Urinary bladder (tissue), 4 donors: Measurements from ENCODE around the gene NEB. TPM values are rescaled to one million over a fixed set of nuclear protein-coding genes. Genes with fewer than 3 reads are reported as not detected.
"Not testable (repeated sequence)": the region's sequence is repeated elsewhere in the genome, so short reads cannot be mapped to it uniquely, and the experiment has no call there.

ENCODE experiments used
- DNase-seq: peaks from one replicate; pipeline ENCODE4 v3.0.0-alpha.2; 2015; ENCODE audit errors: extremely low spot score
- H3K27ac ChIP-seq: one replicate; pipeline ENCODE4 v1.5.1; 2013; ENCODE audit warnings: low read depth, mild to moderate bottlenecking, moderate library complexity
- H3K36me3 ChIP-seq: one replicate; pipeline ENCODE4 v1.6.1; 2013; ENCODE audit warnings: mild to moderate bottlenecking, moderate library complexity; ENCODE audit not compliant: insufficient read depth
- H3K4me1 ChIP-seq: one replicate; pipeline ENCODE4 v1.6.1; 2013; ENCODE audit warnings: mild to moderate bottlenecking, moderate library complexity; ENCODE audit not compliant: insufficient read depth
- H3K4me3 ChIP-seq: one replicate; pipeline ENCODE4 v1.5.1; 2013; ENCODE audit warnings: low read depth, low read length
- WGBS: extraction: QIAGEN DNeasy Blood & Tissue Kit; methylation state at CpG from one replicate; pipeline ENCODE4 v1.1.7; 2013; 5-methylcytosine and 5-hydroxymethylcytosine counted together
- polyA plus RNA-seq: library from polyadenylated mRNA; stranded (reverse); fragments of 200-250 nt; gene quantifications from one replicate; pipeline ENCODE4 v1.2.3, GENCODE V29; 2013
- total RNA-seq: library from RNA; depleted of rRNA; stranded (reverse); fragments of >200 nt; gene quantifications from one replicate; pipeline ENCODE4 v1.2.3, GENCODE V29; 2014
- donor health status: healthy with polysubstance abuse.
- donor health status: healthy.

Gene NEB
- total and polyA plus RNA-seq, 2 donors = 0.29 to 79.5 TPM

GRCh38 chr2:151619337-151619989 lies 114.8 kb downstream of the NEB start:
- no peak for DNase-seq
- no peaks in the 10 kb centered on the region for H3K36me3 ChIP-seq
- 71% methylated on average over 13 of the region's 13 CpGs for WGBS

GRCh38 chr2:151616760-151617339 lies 117.4 kb downstream of the NEB start:
- WGBS = 90% methylated on average over 2 of the region's 2 CpGs
- Histone ChIP-seq H3K4me3 (no peak overlapping the region), H3K36me3 (no peaks in the 10 kb centered on the region), H3K4me1 (no peaks in the 10 kb centered on the region), H3K27ac (no peak overlapping the region)
- no peak for DNase-seq

More at GRCh38 chr2:151619337-151619989, 114.8 kb downstream of the NEB start:
- Histone ChIP-seq H3K4me3 (no peak overlapping the region), H3K27ac (no peak overlapping the region), H3K4me1 (no peaks in the 10 kb centered on the region)

GRCh38 chr2:151614606-151615306 lies 119.5 kb downstream of the NEB start:
- no peak overlapping the region for H3K4me3 ChIP-seq
- WGBS = 86% methylated on average over 3 of the region's 3 CpGs
- H3K36me3 ChIP-seq = no peaks in the 10 kb centered on the region
- H3K27ac ChIP-seq = no peak overlapping the region
- H3K4me1 ChIP-seq = no peaks in the 10 kb centered on the region
- no peak for DNase-seq

- Histone ChIP-seq H3K4me1 (no peaks in the 10 kb centered on the region), H3K4me3 (no peak overlapping the region), H3K27ac (no peak overlapping the region), H3K36me3 (no peaks in the 10 kb centered on the region)
- no peak for DNase-seq
- WGBS = 95% methylated on average over 5 of the region's 5 CpGs
These were observed 120.1 kb downstream of the NEB start for GRCh38 chr2:151614159-151614558.

- WGBS = 72% methylated on average over 1 of the region's 1 CpG
- no peak for DNase-seq
- Histone ChIP-seq H3K4me3 (no peak overlapping the region), H3K36me3 (no peaks in the 10 kb centered on the region), H3K27ac (no peak overlapping the region), H3K4me1 (no peaks in the 10 kb centered on the region)
These were observed 122.9 kb downstream of the NEB start for GRCh38 chr2:151611351-151611750.

GRCh38 chr2:151610310-151610709 lies 124.0 kb downstream of the NEB start:
- no peak for DNase-seq
- H3K4me1 ChIP-seq = no peaks in the 10 kb centered on the region
- no peak overlapping the region for H3K27ac ChIP-seq
- WGBS = 90% methylated on average over 4 of the region's 4 CpGs
- H3K36me3 ChIP-seq = no peaks in the 10 kb centered on the region
- no peak overlapping the region for H3K4me3 ChIP-seq

GRCh38 chr2:151609705-151610104 lies 124.6 kb downstream of the NEB start:
- no peaks in the 10 kb centered on the region for H3K4me1 ChIP-seq
- no peak for DNase-seq
- H3K27ac ChIP-seq = no peak overlapping the region
- WGBS = 96% methylated on average over 4 of the region's 4 CpGs
- H3K36me3 ChIP-seq = no peaks in the 10 kb centered on the region
- no peak overlapping the region for H3K4me3 ChIP-seq

GRCh38 chr2:151607459-151608424 lies 126.5 kb downstream of the NEB start:
- H3K27ac ChIP-seq, DNase-seq, H3K4me3 ChIP-seq, H3K36me3 ChIP-seq, H3K4me1 ChIP-seq: not testable (repeated sequence)
- no CpG with 5 or more reads among the region's 6 CpGs for WGBS

GRCh38 chr2:151603530-151603929 lies 130.7 kb downstream of the NEB start:
- not testable (repeated sequence) for H3K27ac ChIP-seq, H3K4me3 ChIP-seq, H3K4me1 ChIP-seq, DNase-seq, H3K36me3 ChIP-seq
- WGBS = 63% methylated on average over 1 of the region's 2 CpGs

GRCh38 chr2:151602402-151602801 lies 131.9 kb downstream of the NEB start:
- H3K4me3 ChIP-seq, H3K36me3 ChIP-seq, H3K4me1 ChIP-seq, H3K27ac ChIP-seq, DNase-seq: not testable (repeated sequence)
- WGBS = no CpG with 5 or more reads among the region's 5 CpGs

GRCh38 chr2:151601803-151602202 lies 132.5 kb downstream of the NEB start:
- not testable (repeated sequence) for H3K4me3 ChIP-seq, H3K4me1 ChIP-seq, H3K36me3 ChIP-seq, DNase-seq, H3K27ac ChIP-seq
- no CpG with 5 or more reads among the region's 4 CpGs for WGBS

GRCh38 chr2:151596903-151597608 lies 137.2 kb downstream of the NEB start:
- not testable (repeated sequence) for H3K27ac ChIP-seq, DNase-seq, H3K4me1 ChIP-seq, H3K36me3 ChIP-seq, H3K4me3 ChIP-seq
- WGBS = no CpG with 5 or more reads among the region's 4 CpGs

- not testable (repeated sequence) for H3K27ac ChIP-seq, DNase-seq, H3K4me3 ChIP-seq, H3K36me3 ChIP-seq, H3K4me1 ChIP-seq
- 91% methylated on average over 4 of the region's 4 CpGs for WGBS
These were observed 142.4 kb downstream of the NEB start for GRCh38 chr2:151591908-151592255.
